Measurements from ENCODE around the gene USP3. TPM values are rescaled to one million over a fixed set of nuclear protein-coding genes. Genes with fewer than 3 reads are reported as not detected.

The USP3 gene
- total and polyA plus RNA-seq, 2 of the 13 experiments (the other 11 are each of a cell fraction or from before 2014, with no cell fraction given), result 14.3 to 61.2 TPM

DNA sequence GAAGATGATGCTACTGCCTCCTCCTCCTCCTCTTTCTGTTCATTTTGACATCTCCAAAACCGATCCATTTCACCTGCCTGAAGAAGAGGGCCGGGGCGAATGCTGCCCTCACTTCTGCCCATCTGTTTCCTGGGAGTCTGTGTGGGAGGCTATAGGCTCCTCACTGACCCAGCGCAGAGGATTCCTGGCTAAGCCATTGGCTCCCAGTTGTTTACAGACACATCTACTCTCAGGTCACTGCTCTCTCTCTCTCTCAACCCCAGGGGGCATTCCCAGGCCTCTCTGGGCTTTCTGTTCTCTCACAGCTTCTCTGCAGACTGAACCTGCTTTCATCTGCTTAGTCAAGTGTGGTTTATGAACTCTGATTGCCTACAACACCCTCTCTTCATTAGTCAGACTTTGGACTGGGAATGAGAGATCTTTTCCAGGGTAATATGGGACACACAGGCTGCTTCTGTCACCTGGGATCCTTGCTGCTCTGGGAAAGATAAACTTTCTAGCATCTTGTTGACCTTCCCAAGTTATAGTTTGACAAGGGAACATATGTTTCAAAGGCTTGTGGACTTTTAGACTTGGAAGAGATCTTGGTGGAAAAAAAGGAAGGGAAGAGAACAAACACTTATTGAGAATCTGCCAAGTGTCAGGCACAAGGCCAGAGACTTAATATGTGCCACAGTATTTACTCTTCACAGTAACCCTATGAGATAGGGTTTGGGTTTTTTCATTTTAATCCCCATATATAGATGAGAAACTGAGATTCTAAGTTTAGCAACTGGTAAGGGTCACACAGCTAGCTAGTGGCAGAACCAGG lies 30.2 kb upstream of the USP3 start (continued):
- TF ChIP-seq, protein P1, sequence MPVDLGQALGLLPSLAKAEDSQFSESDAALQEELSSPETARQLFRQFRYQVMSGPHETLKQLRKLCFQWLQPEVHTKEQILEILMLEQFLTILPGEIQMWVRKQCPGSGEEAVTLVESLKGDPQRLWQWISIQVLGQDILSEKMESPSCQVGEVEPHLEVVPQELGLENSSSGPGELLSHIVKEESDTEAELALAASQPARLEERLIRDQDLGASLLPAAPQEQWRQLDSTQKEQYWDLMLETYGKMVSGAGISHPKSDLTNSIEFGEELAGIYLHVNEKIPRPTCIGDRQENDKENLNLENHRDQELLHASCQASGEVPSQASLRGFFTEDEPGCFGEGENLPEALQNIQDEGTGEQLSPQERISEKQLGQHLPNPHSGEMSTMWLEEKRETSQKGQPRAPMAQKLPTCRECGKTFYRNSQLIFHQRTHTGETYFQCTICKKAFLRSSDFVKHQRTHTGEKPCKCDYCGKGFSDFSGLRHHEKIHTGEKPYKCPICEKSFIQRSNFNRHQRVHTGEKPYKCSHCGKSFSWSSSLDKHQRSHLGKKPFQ (CRISPR knock-in tag; IDR thresholded peaks at IDR 0.05; ENCODE audit: insufficient replicate concordance), result no peak
- TF ChIP-seq, protein P2, sequence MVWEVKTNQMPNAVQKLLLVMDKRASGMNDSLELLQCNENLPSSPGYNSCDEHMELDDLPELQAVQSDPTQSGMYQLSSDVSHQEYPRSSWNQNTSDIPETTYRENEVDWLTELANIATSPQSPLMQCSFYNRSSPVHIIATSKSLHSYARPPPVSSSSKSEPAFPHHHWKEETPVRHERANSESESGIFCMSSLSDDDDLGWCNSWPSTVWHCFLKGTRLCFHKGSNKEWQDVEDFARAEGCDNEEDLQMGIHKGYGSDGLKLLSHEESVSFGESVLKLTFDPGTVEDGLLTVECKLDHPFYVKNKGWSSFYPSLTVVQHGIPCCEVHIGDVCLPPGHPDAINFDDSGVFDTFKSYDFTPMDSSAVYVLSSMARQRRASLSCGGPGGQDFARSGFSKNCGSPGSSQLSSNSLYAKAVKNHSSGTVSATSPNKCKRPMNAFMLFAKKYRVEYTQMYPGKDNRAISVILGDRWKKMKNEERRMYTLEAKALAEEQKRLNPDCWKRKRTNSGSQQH (CRISPR knock-in tag; IDR thresholded peaks at IDR 0.05; ENCODE audit: low read depth), result no peak
- peak; percentile 93 for TF ChIP-seq NFIC (IDR thresholded peaks at IDR 0.05; ENCODE audit: low read length)
- TF ChIP-seq ZNF354B (CRISPR knock-in tag; IDR thresholded peaks at IDR 0.05), result no peak
- TF ChIP-seq, protein P3, sequence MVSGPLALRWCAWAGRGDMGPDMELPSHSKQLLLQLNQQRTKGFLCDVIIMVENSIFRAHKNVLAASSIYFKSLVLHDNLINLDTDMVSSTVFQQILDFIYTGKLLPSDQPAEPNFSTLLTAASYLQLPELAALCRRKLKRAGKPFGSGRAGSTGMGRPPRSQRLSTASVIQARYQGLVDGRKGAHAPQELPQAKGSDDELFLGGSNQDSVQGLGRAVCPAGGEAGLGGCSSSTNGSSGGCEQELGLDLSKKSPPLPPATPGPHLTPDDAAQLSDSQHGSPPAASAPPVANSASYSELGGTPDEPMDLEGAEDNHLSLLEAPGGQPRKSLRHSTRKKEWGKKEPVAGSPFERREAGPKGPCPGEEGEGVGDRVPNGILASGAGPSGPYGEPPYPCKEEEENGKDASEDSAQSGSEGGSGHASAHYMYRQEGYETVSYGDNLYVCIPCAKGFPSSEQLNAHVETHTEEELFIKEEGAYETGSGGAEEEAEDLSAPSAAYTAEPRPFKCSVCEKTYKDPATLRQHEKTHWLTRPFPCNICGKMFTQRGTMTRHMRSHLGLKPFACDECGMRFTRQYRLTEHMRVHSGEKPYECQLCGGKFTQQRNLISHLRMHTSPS (CRISPR knock-in tag; IDR thresholded peaks at IDR 0.05; ENCODE audit: low read depth), result peak; percentile 58; the same call in 1 of the 2 replicates
- no peak for TF ChIP-seq ZNF616 (CRISPR knock-in tag; IDR thresholded peaks at IDR 0.05; ENCODE audit: low read depth)
- peak; percentile 99 for TF ChIP-seq PHF21A (CRISPR knock-in tag; IDR thresholded peaks at IDR 0.05)
- no peak for TF ChIP-seq ZNF530 (CRISPR knock-in tag; IDR thresholded peaks at IDR 0.05; ENCODE audit: low read depth)
- TF ChIP-seq, protein P4, sequence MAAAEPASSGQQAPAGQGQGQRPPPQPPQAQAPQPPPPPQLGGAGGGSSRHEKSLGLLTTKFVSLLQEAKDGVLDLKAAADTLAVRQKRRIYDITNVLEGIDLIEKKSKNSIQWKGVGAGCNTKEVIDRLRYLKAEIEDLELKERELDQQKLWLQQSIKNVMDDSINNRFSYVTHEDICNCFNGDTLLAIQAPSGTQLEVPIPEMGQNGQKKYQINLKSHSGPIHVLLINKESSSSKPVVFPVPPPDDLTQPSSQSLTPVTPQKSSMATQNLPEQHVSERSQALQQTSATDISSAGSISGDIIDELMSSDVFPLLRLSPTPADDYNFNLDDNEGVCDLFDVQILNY (CRISPR knock-in tag; conservative IDR thresholded peaks at IDR 0.05), result no peak
- TF ChIP-seq ZZZ3 (CRISPR knock-in tag; IDR thresholded peaks at IDR 0.05; ENCODE audit: borderline replicate concordance), result no peak
- TF ChIP-seq MAFG (CRISPR knock-in tag; IDR thresholded peaks at IDR 0.05), result no peak
- TF ChIP-seq, protein P5, sequence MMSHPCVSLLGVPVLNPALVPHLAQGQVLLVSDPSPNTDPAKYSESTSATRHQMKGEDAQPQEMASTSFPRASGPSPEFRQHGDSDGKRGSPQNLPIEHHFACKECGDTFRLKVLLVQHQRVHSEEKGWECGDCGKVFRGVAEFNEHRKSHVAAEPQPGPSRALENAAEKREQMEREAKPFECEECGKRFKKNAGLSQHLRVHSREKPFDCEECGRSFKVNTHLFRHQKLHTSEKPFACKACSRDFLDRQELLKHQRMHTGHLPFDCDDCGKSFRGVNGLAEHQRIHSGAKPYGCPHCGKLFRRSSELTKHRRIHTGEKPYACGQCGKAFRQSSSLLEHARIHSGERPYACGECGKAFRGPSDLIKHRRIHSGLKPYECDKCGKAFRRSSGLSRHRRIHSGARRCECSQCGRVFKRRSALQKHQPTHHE (CRISPR knock-in tag; IDR thresholded peaks at IDR 0.05; ENCODE audit: borderline replicate concordance), result no peak; the same call in 1 of the 2 replicates
- 0 out of 2 replicates have a peak, but pooled peaks have one; percentile 54 for TF ChIP-seq XBP1 (CRISPR knock-in tag; IDR thresholded peaks at IDR 0.05)
- TF ChIP-seq ZNF34 (CRISPR knock-in tag; IDR thresholded peaks at IDR 0.05; ENCODE audit: borderline replicate concordance), result no peak
- TF ChIP-seq ZNF749 (CRISPR knock-in tag; IDR thresholded peaks at IDR 0.05; ENCODE audit: borderline replicate concordance), result no peak
- TF ChIP-seq SP2 (CRISPR knock-in tag; IDR thresholded peaks at IDR 0.05), result no peak
- no peak; the same call in 1 of the 2 replicates for TF ChIP-seq NFKBIZ (CRISPR knock-in tag; IDR thresholded peaks at IDR 0.05)
- TF ChIP-seq SP4 (CRISPR knock-in tag; IDR thresholded peaks at IDR 0.05), result peak; percentile 76; the same call in 1 of the 2 replicates

Measured in HepG2 (cell line).